HepG2 (cell line): Measurements from ENCODE around the gene RBPMS2. TPM values are rescaled to one million over a fixed set of nuclear protein-coding genes. Genes with fewer than 3 reads are reported as not detected.

Experiments used
- ATAC-seq: fragments of 200-7000 bp; cut with Tn5 transposase; 3 replicates; pipeline ENCODE4 v1.9.1; 2020; ENCODE audit warnings: mild to moderate bottlenecking, moderate library complexity
- BruUV-seq: library from RNA; stranded (reverse); fragments of 400-500 nt; replicated peaks from 2 replicates; lab custom pipeline; 2021; lab: Mats Ljungman, UMichigan
- CTCF ChIA-PET: fragments of 300-600 bp; formaldehyde crosslinking; extraction: SDS; loops from one replicate; lab custom pipeline; 2021; ENCODE audit warnings: low total read pairs, inconsistent platforms, low intra/inter-chr PET ratio; lab: Yijun Ruan, JAX
- POLR2A ChIA-PET: fragments of 350-600 bp; sonication (Branson Sonifier 250); formaldehyde crosslinking; loops from one replicate; lab custom pipeline; 2020; ENCODE audit warnings: antibody characterized with exemption, inconsistent platforms; lab: Yijun Ruan, JAX
- DNase-seq: peaks from one replicate; pipeline ENCODE4 v3.0.0-alpha.2; 2015; ENCODE audit warnings: low spot score
- FAIRE-seq: peaks from 3 replicates; lab custom pipeline; 2011; peaks lifted over from hg19 to GRCh38; lab: Jason Lieb, UNC
- H2AFZ ChIP-seq: one replicate; pipeline ENCODE4 v1.6.1; 2011; ENCODE audit warnings: low read length, inconsistent platforms
- H3K27ac ChIP-seq: fragments of 300-600 bp; 3 replicates; pipeline ENCODE4 v1.8.0; 2011; ENCODE audit warnings: mixed run types, mild to moderate bottlenecking, mixed read lengths, low read length, inconsistent platforms; ENCODE audit not compliant: insufficient read depth; ENCODE audit errors: extremely low read length
- H3K27me3 ChIP-seq, 2 experiments: fragments of 200-600 bp in 1 of 2; 2 replicates in 1 of 2; 3 replicates in 1 of 2; pipeline versions ENCODE4 v1.6.0 to v1.8.0; 2011; ENCODE audit warnings: low read length in 2 of 2, mild to moderate bottlenecking in 2 of 2, moderate library complexity in 2 of 2, inconsistent platforms in 1 of 2; ENCODE audit not compliant: insufficient read depth in 2 of 2, control insufficient read depth in 1 of 2
- H3K36me3 ChIP-seq, 2 experiments: fragments of 200-600 bp in 1 of 2; replicated peaks in 1 of 2; 2 replicates in 1 of 2; 3 replicates in 1 of 2; pipeline versions ENCODE4 v1.5.1 to v1.8.0; 2011; ENCODE audit warnings: low read length in 2 of 2, inconsistent platforms in 1 of 2; ENCODE audit not compliant: insufficient read depth in 2 of 2, control insufficient read depth in 1 of 2
- H3K4me1 ChIP-seq: 2 replicates; pipeline ENCODE4 v1.5.1; 2012; ENCODE audit warnings: low read length, inconsistent platforms; ENCODE audit not compliant: insufficient read depth
- H3K4me2 ChIP-seq: 2 replicates; pipeline ENCODE4 v1.6.0; 2011; ENCODE audit warnings: low read depth, low read length, inconsistent platforms
- H3K4me3 ChIP-seq, 3 experiments: fragments of 200-600 bp in 1 of 3; sonication (generic), shearing (Covaris generic) in 1 of 3; replicated peaks in 1 of 3; 2 replicates each; pipeline ENCODE4 v1.5.1; 2011 to 2016; ENCODE audit warnings: low read length in 3 of 3, inconsistent platforms in 2 of 3, low read depth in 2 of 3, mild to moderate bottlenecking in 2 of 3, control low read depth in 1 of 3, mixed read lengths in 1 of 3; ENCODE audit not compliant: insufficient read depth in 1 of 3
- H3K79me2 ChIP-seq: one replicate; pipeline ENCODE4 v1.6.1; 2011; ENCODE audit warnings: low read length, inconsistent platforms; ENCODE audit not compliant: insufficient read depth
- H3K9ac ChIP-seq: 2 replicates; pipeline ENCODE4 v1.6.0; 2011; ENCODE audit warnings: mild to moderate bottlenecking, low read depth, low read length, inconsistent platforms; ENCODE audit not compliant: insufficient read depth
- H3K9me3 ChIP-seq: 2 replicates; pipeline ENCODE4 v1.5.1; 2012; ENCODE audit warnings: mild to moderate bottlenecking, low read length
- H4K20me1 ChIP-seq: 2 replicates; pipeline ENCODE4 v1.6.0; 2011; ENCODE audit warnings: inconsistent platforms, mild to moderate bottlenecking, low read length, moderate library complexity; ENCODE audit not compliant: insufficient read depth
- MAFF ChIP-seq: IDR thresholded peaks from 2 replicates; pipeline ENCODE4 v1.6.1; 2011; ENCODE audit warnings: low read depth, low read length, improper control_type of control experiment
- PCBP1 ChIP-seq: fragments of 200-400 bp; formaldehyde crosslinking; IDR thresholded peaks from 2 replicates; pipeline ENCODE4 v1.6.1; 2017; ENCODE audit warnings: mild to moderate bottlenecking, low read depth, low read length, borderline replicate concordance
- SP140L ChIP-seq: sonication (generic); formaldehyde crosslinking; IDR thresholded peaks from 2 replicates; pipeline ENCODE4 v1.4.0; 2020; ENCODE audit warnings: missing genetic modification reagents, borderline replicate concordance
- TGIF2 ChIP-seq: IDR thresholded peaks from 2 replicates; pipeline ENCODE4 v1.6.1; 2016; ENCODE audit warnings: control low read depth, missing compliant biosample characterization
- ZNF207 ChIP-seq: fragments of 450-650 bp; IDR thresholded peaks from 2 replicates; pipeline ENCODE4 v1.6.1; 2016; ENCODE audit warnings: antibody characterized with exemption, borderline replicate concordance
- WGBS: methylation state at CpG from one replicate; pipeline ENCODE4 v1.1.6; 2017; ENCODE audit warnings: low lambda C conversion rate; 5-methylcytosine and 5-hydroxymethylcytosine counted together
- in situ Hi-C: cut with HindIII; loops from 2 replicates; pipeline ENCODE4 v1.10.0; 2017; ENCODE audit warnings: low pct_unique_long_range_greater_than_20kb; ENCODE audit not compliant: extremely low pct_ligation_motif_present
- intact Hi-C: fragments of 100-400 bp; cut with micrococcal nuclease; formaldehyde crosslinking; loops from one replicate; pipeline ENCODE4 v1.10.0; 2022; ENCODE audit not compliant: unreplicated experiment
- polyA plus RNA-seq, 8 experiments: library from polyadenylated mRNA; depleted of rRNA in 3 of 8; stranded (reverse) in 7 of 8; unstranded in 1 of 8; fragments of >200 nt; fragmentation: Illumina TruSeq in 4 of 8; extraction: Trizol in 4 of 8; gene quantifications; 2 replicates each; pipeline versions ENCODE4 v1.2.1 to v1.2.3, GENCODE V29; 2011 to 2016; ENCODE audit warnings: low read depth in 4 of 8, missing spikeins in 1 of 8, mixed read lengths in 1 of 8; ENCODE audit not compliant: insufficient read depth in 1 of 8
- total RNA-seq, 5 experiments: library from RNA; depleted of rRNA; stranded (reverse); fragments of >200 nt; fragmentation: Illumina TruSeq; extraction: Trizol; gene quantifications; 2 replicates each; pipeline ENCODE4 v1.2.3, GENCODE V29; 2016; ENCODE audit warnings: low read depth in 1 of 5
- TF ChIP-seq, protein P1 (sequence below): sonication (generic); formaldehyde crosslinking; conservative IDR thresholded peaks from 2 replicates; pipeline ENCODE4 v1.4.0; 2020; ENCODE audit warnings: missing genetic modification reagents
- TF ChIP-seq, protein P2 (sequence below): IDR thresholded peaks from 2 replicates; pipeline ENCODE4 v1.6.1; 2016; ENCODE audit warnings: missing biosample characterization, missing genetic modification reagents, low read depth

RBPMS2 gene
- total and polyA plus RNA-seq, 2 of the 13 experiments (the other 11 are each of a cell fraction or from before 2014, with no cell fraction given): 0.08 TPM; not detected in 1

DNA sequence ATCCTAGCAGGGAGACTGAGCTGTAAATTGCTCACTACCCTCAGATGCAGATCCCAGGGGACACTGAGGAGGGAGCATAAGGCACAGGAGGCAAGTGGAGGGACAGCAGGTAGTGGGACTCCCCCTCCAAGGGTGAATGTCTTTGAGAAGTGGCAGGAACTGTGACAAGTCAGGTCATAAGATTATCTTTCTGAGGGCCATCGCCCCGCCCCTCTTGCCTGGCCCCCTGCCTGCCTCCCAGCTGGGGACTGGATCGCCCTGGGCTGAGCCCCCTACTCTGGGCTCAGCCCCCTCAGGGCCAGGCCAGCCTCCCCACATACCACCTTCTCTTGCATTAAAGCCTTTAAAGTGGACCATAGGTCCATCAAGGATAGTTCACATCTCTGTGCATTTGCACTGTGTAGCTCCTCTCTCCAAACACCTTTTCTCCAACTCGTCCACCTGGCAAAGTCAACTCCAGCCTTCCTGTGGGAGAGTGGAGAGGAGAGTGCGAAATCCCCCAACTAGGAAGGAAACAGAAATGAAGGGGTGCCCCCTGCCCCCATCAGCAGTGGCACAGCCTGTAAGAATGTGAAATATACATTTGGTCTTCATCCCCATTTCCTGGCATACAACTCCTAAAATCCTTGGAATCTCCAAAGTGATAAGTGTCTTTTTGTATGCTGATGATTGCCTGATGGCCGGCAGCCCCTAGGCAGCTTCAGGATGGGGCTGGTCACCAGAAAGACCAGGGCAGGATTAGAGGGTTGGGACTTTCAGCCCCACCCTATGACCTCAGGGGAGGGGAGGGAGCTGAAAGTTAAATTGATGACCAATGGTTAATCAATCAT, 35.3 kb upstream of the RBPMS2 start:
- peaks cover 1 to 17% of the 10 kb centered on the region in 2 experiments; a peak in 2 of 5 replicates for H3K27me3 ChIP-seq
- FAIRE-seq: no peak
- in situ Hi-C loops: loop anchor here (5.0 kb wide), 1 partner anchor 78 kb away; no protein-coding TSS in a partner anchor

More for the DNA sequence above, 35.3 kb upstream of the RBPMS2 start:
- intact Hi-C loops: loop anchor here (1.0 to 5.0 kb wide), 2 partner anchors 79 to 123 kb away; no protein-coding TSS in a partner anchor
- no TSS peak for BruUV-seq
- H3K4me3 ChIP-seq: no peak overlapping the region
- TF ChIP-seq MAFF (no peak), SP140L (CRISPR knock-in tag) (no peak), PCBP1 (no peak), ZNF207 (no peak), TGIF2 (CRISPR knock-in tag) (no peak)
- TF ChIP-seq, protein P1, sequence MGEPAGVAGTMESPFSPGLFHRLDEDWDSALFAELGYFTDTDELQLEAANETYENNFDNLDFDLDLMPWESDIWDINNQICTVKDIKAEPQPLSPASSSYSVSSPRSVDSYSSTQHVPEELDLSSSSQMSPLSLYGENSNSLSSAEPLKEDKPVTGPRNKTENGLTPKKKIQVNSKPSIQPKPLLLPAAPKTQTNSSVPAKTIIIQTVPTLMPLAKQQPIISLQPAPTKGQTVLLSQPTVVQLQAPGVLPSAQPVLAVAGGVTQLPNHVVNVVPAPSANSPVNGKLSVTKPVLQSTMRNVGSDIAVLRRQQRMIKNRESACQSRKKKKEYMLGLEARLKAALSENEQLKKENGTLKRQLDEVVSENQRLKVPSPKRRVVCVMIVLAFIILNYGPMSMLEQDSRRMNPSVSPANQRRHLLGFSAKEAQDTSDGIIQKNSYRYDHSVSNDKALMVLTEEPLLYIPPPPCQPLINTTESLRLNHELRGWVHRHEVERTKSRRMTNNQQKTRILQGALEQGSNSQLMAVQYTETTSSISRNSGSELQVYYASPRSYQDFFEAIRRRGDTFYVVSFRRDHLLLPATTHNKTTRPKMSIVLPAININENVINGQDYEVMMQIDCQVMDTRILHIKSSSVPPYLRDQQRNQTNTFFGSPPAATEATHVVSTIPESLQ: no peak
- TF ChIP-seq, protein P2, sequence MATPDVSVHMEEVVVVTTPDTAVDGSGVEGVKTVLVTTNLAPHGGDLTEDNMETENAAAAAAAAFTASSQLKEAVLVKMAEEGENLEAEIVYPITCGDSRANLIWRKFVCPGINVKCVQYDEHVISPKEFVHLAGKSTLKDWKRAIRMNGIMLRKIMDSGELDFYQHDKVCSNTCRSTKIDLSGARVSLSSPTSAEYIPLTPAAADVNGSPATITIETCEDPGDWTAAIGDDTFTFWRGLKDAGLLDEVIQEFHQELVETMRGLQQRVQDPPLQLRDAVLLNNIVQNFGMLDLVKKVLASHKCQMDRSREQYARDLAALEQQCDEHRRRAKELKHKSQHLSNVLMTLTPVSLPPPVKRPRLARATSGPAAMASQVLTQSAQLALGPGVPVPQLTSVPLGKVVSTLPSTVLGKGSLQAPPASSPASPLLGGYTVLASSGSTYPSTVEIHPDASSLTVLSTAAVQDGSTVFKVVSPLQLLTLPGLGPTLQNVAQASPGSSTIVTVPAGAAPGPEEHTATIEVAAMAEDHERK: no peak
- no peak overlapping the region for H2AFZ ChIP-seq
- DNase-seq: no peak
- CTCF ChIA-PET: interaction anchor here (0.8 to 3.0 kb wide), 2 partner anchors 25 to 79 kb away, joined by 5 to 46 read pairs; no protein-coding TSS in a partner anchor
- no peaks in the 10 kb centered on the region for H3K9me3 ChIP-seq
- peaks cover 38% of the 10 kb centered on the region for H3K4me1 ChIP-seq
- no peaks in the 10 kb centered on the region for H3K79me2 ChIP-seq
- H4K20me1 ChIP-seq: peaks cover 6% of the 10 kb centered on the region; the same call in 1 of the 2 replicates
- 23% methylated on average over 3 of the region's 6 CpGs for WGBS
- no peak overlapping the region for H3K9ac ChIP-seq
- no peak overlapping the region for H3K4me2 ChIP-seq
- POLR2A ChIA-PET: interaction anchor here (2.3 kb wide), 1 partner anchor 78 kb away, joined by 8 read pairs; no protein-coding TSS in a partner anchor
- H3K36me3 ChIP-seq: no peaks in the 10 kb centered on the region
- no peak overlapping the region for H3K27ac ChIP-seq
- ATAC-seq: no peak
